Daoy (cell line): Measurements from ENCODE around the gene ZNF341. TPM values are rescaled to one million over a fixed set of nuclear protein-coding genes. Genes with fewer than 3 reads are reported as not detected.

Experiments
- DNase-seq: peaks from one replicate; pipeline ENCODE4 v3.0.0-alpha.2; 2015; ENCODE audit warnings: low read depth
- total RNA-seq: library from RNA; depleted of rRNA; stranded (reverse); fragments of >200 nt; shearing (Covaris generic); gene quantifications from 2 replicates; pipeline ENCODE4 v1.2.3, GENCODE V29; 2014

Gene ZNF341
- total RNA-seq, 1 experiment from 2014 or later = 1.5 TPM

- no peak for DNase-seq
Measured at GRCh38 chr20:33822991-33823390, 91.2 kb downstream of the ZNF341 start.

GRCh38 chr20:33824852-33825251 lies 93.1 kb downstream of the ZNF341 start:
- no peak for DNase-seq

GRCh38 chr20:33825340-33826269 lies 93.8 kb downstream of the ZNF341 start:
- DNase-seq = no peak

GRCh38 chr20:33826270-33826897 lies 94.6 kb downstream of the ZNF341 start:
- no peak for DNase-seq

- no peak for DNase-seq
Measured at GRCh38 chr20:33827109-33827508, 95.3 kb downstream of the ZNF341 start.

- DNase-seq = no peak
Measured at GRCh38 chr20:33827634-33828325, 96.0 kb downstream of the ZNF341 start.

- DNase-seq = no peak
Measured at GRCh38 chr20:33828326-33828844, 96.6 kb downstream of the ZNF341 start.

GRCh38 chr20:33828967-33829560 lies 97.3 kb downstream of the ZNF341 start:
- DNase-seq = no peak

- no peak for DNase-seq
Measured at GRCh38 chr20:33829636-33830035, 97.8 kb downstream of the ZNF341 start.

GRCh38 chr20:33830371-33830770 lies 98.6 kb downstream of the ZNF341 start:
- no peak for DNase-seq

- no peak for DNase-seq
Measured at GRCh38 chr20:33832103-33832804, 100.5 kb downstream of the ZNF341 start.

- DNase-seq = no peak
Measured at GRCh38 chr20:33833333-33833732, 101.5 kb downstream of the ZNF341 start.

- no peak for DNase-seq
Measured at GRCh38 chr20:33835615-33836172, 103.9 kb downstream of the ZNF341 start.

- no peak for DNase-seq
Measured at GRCh38 chr20:33836277-33836676, 104.5 kb downstream of the ZNF341 start.

GRCh38 chr20:33837096-33837830 lies 105.5 kb downstream of the ZNF341 start:
- DNase-seq = no peak

GRCh38 chr20:33838035-33838864 lies 106.5 kb downstream of the ZNF341 start:
- DNase-seq = no peak

- no peak for DNase-seq
Measured at GRCh38 chr20:33839591-33839990, 107.8 kb downstream of the ZNF341 start.

GRCh38 chr20:33840160-33840559 lies 108.4 kb downstream of the ZNF341 start:
- DNase-seq = no peak

- DNase-seq = no peak
Measured at GRCh38 chr20:33840759-33841435, 109.1 kb downstream of the ZNF341 start.
